Measurements from ENCODE around the gene MDM2.

MDM2 gene

GRCh38 chr12:68854554-68854953 lies 46.6 kb downstream of the MDM2 start:
- DNase-seq = no peak

- DNase-seq = no peak
These were observed 47.1 kb downstream of the MDM2 start for GRCh38 chr12:68855111-68855510.

GRCh38 chr12:68855771-68856170 lies 47.8 kb downstream of the MDM2 start:
- DNase-seq = no peak

- DNase-seq = no peak
These were observed 48.5 kb downstream of the MDM2 start for GRCh38 chr12:68856510-68856909.

GRCh38 chr12:68861890-68862289 lies 53.9 kb downstream of the MDM2 start:
- DNase-seq = no peak

GRCh38 chr12:68863109-68863770 lies 55.3 kb downstream of the MDM2 start:
- DNase-seq = no peak

- DNase-seq = peak; percentile 15
These were observed 56.0 kb downstream of the MDM2 start for GRCh38 chr12:68863886-68864454.

GRCh38 chr12:68864604-68865003 lies 56.6 kb downstream of the MDM2 start:
- DNase-seq = no peak

- DNase-seq = no peak
These were observed 57.6 kb downstream of the MDM2 start for GRCh38 chr12:68865399-68866164.

- DNase-seq = no peak
These were observed 59.0 kb downstream of the MDM2 start for GRCh38 chr12:68866950-68867349.

- DNase-seq = no peak
These were observed 59.6 kb downstream of the MDM2 start for GRCh38 chr12:68867606-68868005.

GRCh38 chr12:68868043-68868790 lies 60.2 kb downstream of the MDM2 start:
- no peak for DNase-seq

GRCh38 chr12:68870011-68870410 lies 62.0 kb downstream of the MDM2 start:
- DNase-seq = no peak

- DNase-seq = no peak
These were observed 62.5 kb downstream of the MDM2 start for GRCh38 chr12:68870443-68870842.

- no peak for DNase-seq
These were observed 63.4 kb downstream of the MDM2 start for GRCh38 chr12:68871396-68871795.

GRCh38 chr12:68871921-68872320 lies 63.9 kb downstream of the MDM2 start:
- no peak for DNase-seq

GRCh38 chr12:68873316-68873715 lies 65.3 kb downstream of the MDM2 start:
- no peak for DNase-seq

- no peak for DNase-seq
These were observed 68.5 kb downstream of the MDM2 start for GRCh38 chr12:68876461-68876860.

- no peak for DNase-seq
These were observed 69.6 kb downstream of the MDM2 start for GRCh38 chr12:68877583-68877982.

- DNase-seq = no peak
These were observed 70.3 kb downstream of the MDM2 start for GRCh38 chr12:68878283-68878682.

- no peak for DNase-seq
These were observed 70.9 kb downstream of the MDM2 start for GRCh38 chr12:68878846-68879245.

GRCh38 chr12:68880660-68881325 lies 72.8 kb downstream of the MDM2 start:
- DNase-seq = no peak
